Chondrocyte (in vitro differentiated cells): ENCODE results near the gene TTC34. TPM values are rescaled to one million over a fixed set of nuclear protein-coding genes. Genes with fewer than 3 reads are reported as not detected.
"Not testable (repeated sequence)": the region's sequence is repeated elsewhere in the genome, so short reads cannot be mapped to it uniquely, and the experiment has no call there.

Experiments used
- DNase-seq: peaks from one replicate; pipeline ENCODE4 v3.0.0; 2021; ENCODE audit warnings: mixed read lengths, low spot score
- H3K27ac Mint-ChIP-seq: one replicate; pipeline ENCODE4 v1.8.0; 2021; ENCODE audit warnings: mild to moderate bottlenecking, moderate library complexity, mixed read lengths; ENCODE audit not compliant: unreplicated experiment
- H3K27me3 Mint-ChIP-seq: 2 replicates; pipeline ENCODE4 v1.8.0; 2021; ENCODE audit warnings: low read depth, mixed read lengths
- H3K36me3 Mint-ChIP-seq: 2 replicates; pipeline ENCODE4 v1.8.0; 2021; ENCODE audit warnings: low read depth, mixed read lengths
- H3K4me1 Mint-ChIP-seq: 2 replicates; pipeline ENCODE4 v1.8.0; 2021; ENCODE audit warnings: low read depth, mild to moderate bottlenecking, mixed read lengths
- H3K4me3 Mint-ChIP-seq: one replicate; pipeline ENCODE4 v1.8.0; 2021; ENCODE audit warnings: mild to moderate bottlenecking, moderate library complexity, mixed read lengths; ENCODE audit not compliant: unreplicated experiment
- H3K9me3 Mint-ChIP-seq: 2 replicates; pipeline ENCODE4 v1.8.0; 2021; ENCODE audit warnings: low read depth, mixed read lengths
- total RNA-seq: library from RNA; stranded (reverse); gene quantifications from 3 replicates; pipeline ENCODE4 v1.2.1, GENCODE V29; 2021
- TF ChIP-seq, protein P1 (sequence below): fragments of 200-600 bp; sonication (generic); IDR thresholded peaks from 2 replicates; pipeline ENCODE4 v1.5.0; 2021; ENCODE audit warnings: antibody characterized with exemption, mild to moderate bottlenecking, moderate library complexity

Gene TTC34
- total RNA-seq, 1 donor from 2014 or later = 0.60 TPM

DNA sequence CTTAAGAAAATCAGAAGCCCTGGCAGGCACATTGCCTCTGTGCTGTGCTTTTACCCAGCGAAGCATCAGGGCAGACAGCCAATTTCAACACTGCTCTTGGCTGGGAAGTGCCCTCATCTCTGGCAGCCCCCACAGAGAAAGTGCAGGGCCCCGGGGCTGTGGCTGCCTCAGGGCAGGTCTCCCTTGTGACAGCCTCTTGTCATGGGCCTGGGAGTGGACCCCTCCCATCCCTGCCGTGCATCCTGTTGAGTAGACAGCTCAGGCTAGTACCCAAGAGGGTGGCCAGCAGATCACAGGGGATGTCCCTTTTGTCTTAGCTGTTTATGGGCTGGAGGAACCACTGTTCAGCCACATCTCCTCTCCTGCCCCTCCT, 23.3 kb downstream of the TTC34 start:
- Mint-ChIP-seq H3K4me3 (no peak overlapping the region), H3K36me3 (peaks cover 3% of the 10 kb centered on the region), H3K9me3 (peaks cover 36% of the 10 kb centered on the region), H3K4me1 (no peaks in the 10 kb centered on the region), H3K27me3 (no peaks in the 10 kb centered on the region), H3K27ac (no peak overlapping the region)
- TF ChIP-seq, protein P1, sequence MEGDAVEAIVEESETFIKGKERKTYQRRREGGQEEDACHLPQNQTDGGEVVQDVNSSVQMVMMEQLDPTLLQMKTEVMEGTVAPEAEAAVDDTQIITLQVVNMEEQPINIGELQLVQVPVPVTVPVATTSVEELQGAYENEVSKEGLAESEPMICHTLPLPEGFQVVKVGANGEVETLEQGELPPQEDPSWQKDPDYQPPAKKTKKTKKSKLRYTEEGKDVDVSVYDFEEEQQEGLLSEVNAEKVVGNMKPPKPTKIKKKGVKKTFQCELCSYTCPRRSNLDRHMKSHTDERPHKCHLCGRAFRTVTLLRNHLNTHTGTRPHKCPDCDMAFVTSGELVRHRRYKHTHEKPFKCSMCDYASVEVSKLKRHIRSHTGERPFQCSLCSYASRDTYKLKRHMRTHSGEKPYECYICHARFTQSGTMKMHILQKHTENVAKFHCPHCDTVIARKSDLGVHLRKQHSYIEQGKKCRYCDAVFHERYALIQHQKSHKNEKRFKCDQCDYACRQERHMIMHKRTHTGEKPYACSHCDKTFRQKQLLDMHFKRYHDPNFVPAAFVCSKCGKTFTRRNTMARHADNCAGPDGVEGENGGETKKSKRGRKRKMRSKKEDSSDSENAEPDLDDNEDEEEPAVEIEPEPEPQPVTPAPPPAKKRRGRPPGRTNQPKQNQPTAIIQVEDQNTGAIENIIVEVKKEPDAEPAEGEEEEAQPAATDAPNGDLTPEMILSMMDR = no peak
- DNase-seq = no peak

DNA sequence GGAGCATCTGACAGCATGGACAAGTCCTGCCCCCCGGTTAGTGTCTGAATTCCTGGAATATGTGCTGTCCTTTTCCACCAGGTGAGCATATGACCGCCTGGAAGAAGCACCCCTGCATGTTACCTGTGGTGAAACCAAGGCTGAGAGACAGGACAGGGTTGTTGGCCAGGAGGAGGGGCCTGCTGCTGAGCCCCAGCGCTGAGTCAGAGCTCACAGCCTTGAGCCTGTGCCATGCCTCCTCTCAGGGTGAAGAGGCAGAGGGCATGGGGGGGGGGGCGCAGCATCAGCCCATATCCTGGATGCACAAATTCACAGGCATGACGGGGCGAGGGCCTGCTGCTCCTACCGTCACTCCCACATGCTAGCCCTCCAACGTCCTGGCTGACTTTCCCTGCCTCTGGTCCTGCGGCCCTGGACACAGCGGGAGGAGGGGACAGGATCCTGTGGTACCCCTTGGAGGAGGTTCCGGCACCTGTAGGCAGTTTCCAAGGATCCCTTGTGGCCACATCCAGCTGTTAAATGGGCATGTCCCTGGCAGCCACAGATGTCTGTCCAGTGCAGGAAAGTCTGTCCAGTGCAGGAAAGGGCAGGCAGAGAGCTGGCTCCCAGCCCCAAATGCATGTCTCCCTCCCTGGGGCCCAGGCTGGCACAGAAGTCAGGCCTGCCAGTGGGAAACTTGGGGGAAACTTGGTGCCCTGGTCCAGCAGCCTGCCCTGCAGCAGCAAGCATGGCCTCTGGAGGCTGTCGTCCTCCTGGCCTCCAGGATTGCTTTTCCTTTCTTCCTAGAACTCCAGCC, 23.9 kb downstream of the TTC34 start:
- Mint-ChIP-seq H3K9me3 (peaks cover 33% of the 10 kb centered on the region), H3K27me3 (no peaks in the 10 kb centered on the region), H3K36me3 (peaks cover 3% of the 10 kb centered on the region), H3K4me1 (no peaks in the 10 kb centered on the region), H3K4me3 (no peak overlapping the region), H3K27ac (no peak overlapping the region)
- no peak for DNase-seq
- TF ChIP-seq, protein P1 = no peak

DNA sequence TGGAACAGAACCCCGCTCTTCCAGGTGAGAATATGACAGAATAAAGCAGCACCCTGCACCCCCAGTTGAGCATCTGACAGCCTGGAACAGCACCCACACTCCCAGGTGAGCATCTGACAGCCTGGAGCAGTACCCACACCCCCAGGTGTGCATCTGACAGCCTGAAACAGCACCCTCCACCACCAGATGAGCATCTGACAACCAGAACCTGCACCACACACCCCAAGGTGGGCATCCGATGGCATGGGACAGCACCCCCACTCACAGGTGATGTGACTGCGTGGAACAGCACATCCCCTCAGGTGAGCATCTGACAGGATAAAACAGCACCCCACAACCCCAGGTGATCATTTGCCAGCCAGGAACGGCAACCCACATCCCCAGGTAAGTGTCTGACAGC, 26.2 kb downstream of the TTC34 start:
- H3K4me1 Mint-ChIP-seq, H3K36me3 Mint-ChIP-seq, DNase-seq, H3K4me3 Mint-ChIP-seq, H3K27ac Mint-ChIP-seq, H3K27me3 Mint-ChIP-seq: not testable (repeated sequence)
- H3K9me3 Mint-ChIP-seq = peaks cover 13% of the 10 kb centered on the region

DNA sequence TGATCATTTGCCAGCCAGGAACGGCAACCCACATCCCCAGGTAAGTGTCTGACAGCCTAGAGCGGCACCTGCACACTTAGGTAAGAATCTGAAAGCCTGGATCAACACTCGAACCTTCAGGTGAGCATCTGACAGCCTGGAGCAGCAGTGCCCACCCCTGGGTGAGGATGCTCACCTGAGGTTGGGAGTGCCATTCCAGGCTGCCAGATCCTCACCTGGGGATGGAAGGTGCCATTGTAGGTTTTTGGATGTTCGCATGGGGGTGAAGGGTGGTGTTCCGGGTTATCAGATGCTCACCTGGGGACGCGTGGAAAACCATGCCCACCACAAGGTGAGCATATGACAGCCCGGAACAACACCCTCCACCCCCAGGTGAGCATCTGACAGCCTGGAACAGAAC, 33.4 kb downstream of the TTC34 start:
- H3K4me1 Mint-ChIP-seq, H3K9me3 Mint-ChIP-seq, H3K4me3 Mint-ChIP-seq, H3K36me3 Mint-ChIP-seq, H3K27me3 Mint-ChIP-seq, H3K27ac Mint-ChIP-seq, DNase-seq: not testable (repeated sequence)

DNA sequence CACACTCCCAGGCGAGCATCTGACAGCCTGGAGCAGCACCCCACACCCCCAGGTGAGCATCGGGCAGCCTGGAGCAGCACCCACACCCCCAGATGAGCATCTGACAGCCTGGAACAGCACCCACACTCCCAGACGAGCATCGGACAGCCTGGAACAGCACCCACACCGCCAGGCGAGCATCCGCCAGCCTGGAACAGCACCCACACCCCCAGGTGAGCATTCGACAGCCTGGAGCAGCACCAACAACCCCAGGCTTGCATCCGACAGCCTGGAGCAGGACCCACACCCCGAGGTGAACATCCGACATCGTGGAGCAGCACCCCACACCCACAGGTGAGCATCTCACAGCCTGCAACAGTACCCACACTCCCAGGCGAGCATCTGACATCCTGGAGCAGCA, 42.1 kb downstream of the TTC34 start:
- H3K27ac Mint-ChIP-seq, H3K4me3 Mint-ChIP-seq, H3K36me3 Mint-ChIP-seq, H3K9me3 Mint-ChIP-seq, H3K4me1 Mint-ChIP-seq, H3K27me3 Mint-ChIP-seq: not testable (repeated sequence)
- peak; percentile 92 for DNase-seq

DNA sequence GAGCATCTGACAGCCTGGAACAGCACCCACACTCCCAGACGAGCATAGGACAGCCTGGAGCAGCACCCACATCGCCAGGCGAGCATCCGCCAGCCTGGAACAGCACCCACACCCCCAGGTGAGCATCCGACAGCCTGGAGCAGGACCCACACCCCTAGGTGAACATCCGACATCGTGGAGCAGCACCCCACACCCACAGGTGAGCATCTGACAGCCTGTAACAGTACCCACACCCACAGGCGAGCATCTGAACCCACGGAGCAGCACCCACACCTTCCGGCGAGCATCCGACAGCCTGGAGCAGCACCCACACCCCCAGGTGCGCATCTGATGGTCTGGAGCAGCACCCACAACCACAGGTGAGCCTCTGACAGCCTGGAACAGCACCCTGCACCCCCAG, 44.0 kb downstream of the TTC34 start:
- H3K9me3 Mint-ChIP-seq, H3K27ac Mint-ChIP-seq, DNase-seq, H3K27me3 Mint-ChIP-seq, H3K4me3 Mint-ChIP-seq, H3K36me3 Mint-ChIP-seq, H3K4me1 Mint-ChIP-seq: not testable (repeated sequence)

DNA sequence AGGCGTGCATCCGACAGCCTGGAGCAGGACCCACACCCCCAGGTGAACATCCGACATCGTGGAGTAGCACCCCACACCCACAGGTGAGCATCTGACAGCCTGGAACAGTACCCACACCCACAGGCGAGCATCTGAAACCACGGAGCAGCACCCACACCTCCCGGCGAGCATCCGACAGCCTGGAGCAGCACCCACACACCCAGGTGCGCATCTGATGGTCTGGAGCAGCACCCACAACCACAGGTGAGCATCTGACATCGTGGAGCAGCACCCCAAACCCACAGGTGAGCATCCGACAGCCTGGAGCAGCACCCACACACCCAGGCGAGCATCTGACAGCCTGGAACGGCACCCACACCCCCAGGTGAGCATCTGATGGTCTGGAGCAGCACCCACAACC, 46.1 kb downstream of the TTC34 start:
- H3K4me3 Mint-ChIP-seq, DNase-seq, H3K4me1 Mint-ChIP-seq: not testable (repeated sequence)

DNA sequence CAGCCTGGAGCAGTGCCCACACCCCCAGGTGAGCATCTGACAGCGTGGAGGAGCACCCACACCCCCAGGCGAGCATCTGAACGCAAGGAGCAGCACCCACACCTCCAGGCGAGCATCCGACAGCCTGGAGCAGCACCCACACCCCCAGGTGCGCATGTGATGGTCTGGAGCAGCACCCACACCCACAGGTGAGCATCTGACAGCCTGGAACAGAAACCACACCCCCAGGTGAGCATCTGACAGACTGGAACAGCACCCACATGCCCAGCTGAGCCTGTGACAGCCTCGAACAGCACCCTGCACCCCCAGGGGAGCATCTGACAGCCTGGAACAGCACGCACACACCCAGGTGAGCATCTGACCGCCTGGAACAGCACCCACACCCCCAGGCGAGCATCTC, 46.9 kb downstream of the TTC34 start:
- H3K27me3 Mint-ChIP-seq = not testable (repeated sequence)

More for the DNA sequence above, 46.1 kb downstream of the TTC34 start:
- not testable (repeated sequence) for H3K36me3 Mint-ChIP-seq, H3K9me3 Mint-ChIP-seq, H3K27ac Mint-ChIP-seq, H3K27me3 Mint-ChIP-seq

DNA sequence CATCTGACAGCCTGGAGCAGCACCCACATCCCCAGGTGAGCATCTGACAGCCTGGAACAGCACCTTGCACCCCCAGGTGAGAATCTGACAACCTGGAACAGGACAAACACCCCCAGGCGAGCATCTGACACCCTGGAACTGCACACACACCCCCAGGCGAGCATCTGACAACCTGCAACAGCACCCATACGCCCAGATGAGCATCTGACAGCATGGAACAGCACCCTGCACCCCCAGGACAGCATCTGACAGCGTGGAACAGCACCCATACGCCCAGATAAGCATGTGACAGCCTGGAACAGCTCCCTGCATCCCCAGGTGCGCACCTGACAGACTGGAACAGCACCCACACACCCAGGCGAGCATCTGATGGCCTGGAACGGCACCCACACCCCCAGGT, 49.0 kb downstream of the TTC34 start:
- not testable (repeated sequence) for H3K36me3 Mint-ChIP-seq, H3K4me1 Mint-ChIP-seq, H3K9me3 Mint-ChIP-seq, DNase-seq, H3K27me3 Mint-ChIP-seq, H3K27ac Mint-ChIP-seq, H3K4me3 Mint-ChIP-seq

More for the DNA sequence above, 46.9 kb downstream of the TTC34 start:
- H3K36me3 Mint-ChIP-seq, DNase-seq, H3K27ac Mint-ChIP-seq, H3K4me3 Mint-ChIP-seq, H3K4me1 Mint-ChIP-seq, H3K9me3 Mint-ChIP-seq: not testable (repeated sequence)

DNA sequence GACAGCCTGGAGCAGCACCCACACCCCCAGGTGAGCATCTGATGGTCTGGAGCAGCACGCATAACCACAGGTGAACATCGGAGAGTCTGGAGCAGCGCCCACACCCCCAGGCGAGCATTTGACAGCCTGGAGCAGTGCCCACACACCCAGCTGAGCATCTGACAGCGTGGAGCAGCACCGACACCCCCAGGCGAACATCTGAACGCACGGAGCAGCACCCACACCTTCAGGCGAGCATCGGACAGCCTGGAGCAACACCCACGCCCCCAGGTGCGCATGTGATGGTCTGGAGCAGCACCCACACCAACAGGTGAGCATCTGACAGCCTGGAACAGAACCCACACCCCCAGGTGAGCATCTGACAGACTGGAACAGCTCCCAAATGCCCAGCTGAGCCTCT, 49.6 kb downstream of the TTC34 start:
- H3K9me3 Mint-ChIP-seq, H3K4me3 Mint-ChIP-seq, H3K36me3 Mint-ChIP-seq, H3K27ac Mint-ChIP-seq, H3K4me1 Mint-ChIP-seq, H3K27me3 Mint-ChIP-seq, DNase-seq: not testable (repeated sequence)
